ENCODE data around the gene ACMSD.

DNA sequence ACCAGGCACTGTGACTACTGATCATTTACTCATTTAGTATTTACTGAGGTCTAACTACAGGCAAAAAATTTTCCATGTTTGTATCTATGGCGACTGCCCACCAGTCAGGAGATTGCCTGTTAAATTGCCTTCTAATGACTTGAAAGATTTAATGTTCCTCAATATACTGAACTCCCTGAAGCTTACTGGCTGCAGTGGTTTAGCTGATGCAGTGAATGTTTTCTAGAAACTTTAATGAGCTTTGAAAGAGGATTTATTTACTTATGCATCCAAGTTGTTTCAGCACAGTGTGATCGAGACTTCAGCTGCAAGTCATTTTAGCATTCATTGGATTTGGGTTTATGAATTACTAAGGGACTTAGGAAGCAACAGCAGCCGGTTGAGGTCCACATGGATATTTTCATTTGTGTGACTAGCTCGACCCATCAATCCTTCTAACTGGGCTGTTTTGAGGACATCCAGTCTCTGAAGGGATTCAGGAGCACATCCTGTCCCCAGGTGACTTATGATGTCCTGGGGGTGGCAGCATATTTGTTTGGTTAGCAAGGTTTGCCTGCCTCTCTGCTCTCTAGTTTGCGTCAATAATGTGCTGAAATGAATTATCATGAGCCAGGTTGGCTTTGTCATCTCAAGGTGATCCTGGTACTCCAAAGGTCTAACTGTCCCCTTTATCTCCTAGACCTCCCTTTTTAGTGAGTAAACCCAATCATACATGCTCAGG, 26.8 kb downstream of the ACMSD start:
- TF ChIP-seq POU2F2 (IDR thresholded peaks at IDR 0.05; ENCODE audit: low read depth, low read length), result no peak
- TF ChIP-seq POLR2A (IDR thresholded peaks at IDR 0.05; ENCODE audit: low read depth, low read length), result no peak
- no peak for TF ChIP-seq POLR2AphosphoS5 (IDR thresholded peaks at IDR 0.05; ENCODE audit: low read depth, low read length)
- no peak for TF ChIP-seq PAX5 (IDR thresholded peaks at IDR 0.05; ENCODE audit: insufficient read depth, low read length, severe bottlenecking)
- TF ChIP-seq TAF1 (IDR thresholded peaks at IDR 0.05; ENCODE audit: low read depth, low read length), result no peak

Measured in GM12891 (cell line).